Neural crest cell (in vitro differentiated cells): Measurements from ENCODE around the gene TOP3B. TPM values are rescaled to one million over a fixed set of nuclear protein-coding genes. Genes with fewer than 3 reads are reported as not detected.

ENCODE experiments used
- DNase-seq: peaks from one replicate; pipeline ENCODE4 v3.0.0; 2021; ENCODE audit warnings: low read depth, mixed read lengths, low spot score
- H3K27ac Mint-ChIP-seq: one replicate; pipeline ENCODE4 v1.8.0; 2021; ENCODE audit warnings: mild to moderate bottlenecking, mixed read lengths; ENCODE audit not compliant: unreplicated experiment
- H3K27me3 Mint-ChIP-seq: 2 replicates; pipeline ENCODE4 v1.8.0; 2021; ENCODE audit warnings: low read depth, mild to moderate bottlenecking, mixed read lengths
- H3K36me3 Mint-ChIP-seq: 2 replicates; pipeline ENCODE4 v1.8.0; 2021; ENCODE audit warnings: low read depth, mild to moderate bottlenecking, mixed read lengths
- H3K4me1 Mint-ChIP-seq: 2 replicates; pipeline ENCODE4 v1.8.0; 2021; ENCODE audit warnings: mixed read lengths
- H3K4me3 Mint-ChIP-seq: one replicate; pipeline ENCODE4 v1.8.0; 2021; ENCODE audit warnings: mild to moderate bottlenecking, mixed read lengths
- H3K9me3 Mint-ChIP-seq: 2 replicates; pipeline ENCODE4 v1.8.0; 2021; ENCODE audit warnings: mixed read lengths
- CTCF ChIP-seq: fragments of 200-600 bp; sonication (generic); conservative IDR thresholded peaks from 2 replicates; pipeline ENCODE4 v1.5.0; 2021; ENCODE audit warnings: antibody characterized with exemption, mild to moderate bottlenecking
- total RNA-seq: library from RNA; stranded (reverse); gene quantifications from 2 replicates; pipeline ENCODE4 v1.2.1, GENCODE V29; 2021

TOP3B gene
- total RNA-seq, 1 donor from 2014 or later = 77.5 TPM

GRCh38 chr22:21945453-21946261, 36.9 kb downstream of the TOP3B start:
- Mint-ChIP-seq H3K36me3 (no peaks in the 10 kb centered on the region), H3K4me3 (no peak overlapping the region), H3K27me3 (no peaks in the 10 kb centered on the region), H3K4me1 (peaks cover 38% of the 10 kb centered on the region), H3K9me3 (no peaks in the 10 kb centered on the region), H3K27ac (no peak overlapping the region)
- DNase-seq = no peak
- TF ChIP-seq CTCF = no peak

GRCh38 chr22:21944871-21945270, 37.7 kb downstream of the TOP3B start:
- DNase-seq = no peak
- H3K36me3 Mint-ChIP-seq = no peaks in the 10 kb centered on the region
- TF ChIP-seq CTCF = no peak
- H3K27me3 Mint-ChIP-seq = no peaks in the 10 kb centered on the region
- H3K4me3 Mint-ChIP-seq = no peak overlapping the region
- H3K4me1 Mint-ChIP-seq = peaks cover 38% of the 10 kb centered on the region
- peak overlapping the region; percentile 47 for H3K27ac Mint-ChIP-seq
- no peaks in the 10 kb centered on the region for H3K9me3 Mint-ChIP-seq

- H3K9me3 Mint-ChIP-seq = no peaks in the 10 kb centered on the region
- H3K4me3 Mint-ChIP-seq = no peak overlapping the region
- H3K36me3 Mint-ChIP-seq = no peaks in the 10 kb centered on the region
- no peak overlapping the region for H3K27ac Mint-ChIP-seq
- no peak for TF ChIP-seq CTCF
- DNase-seq = no peak
- no peaks in the 10 kb centered on the region for H3K27me3 Mint-ChIP-seq
- peaks cover 44% of the 10 kb centered on the region for H3K4me1 Mint-ChIP-seq
Measured at GRCh38 chr22:21943571-21944448, 38.8 kb downstream of the TOP3B start.

GRCh38 chr22:21942407-21943343, 39.9 kb downstream of the TOP3B start:
- Mint-ChIP-seq H3K4me1 (peaks cover 42% of the 10 kb centered on the region), H3K4me3 (no peak overlapping the region), H3K9me3 (no peaks in the 10 kb centered on the region), H3K27ac (no peak overlapping the region), H3K27me3 (no peaks in the 10 kb centered on the region), H3K36me3 (peaks cover 2% of the 10 kb centered on the region)
- no peak for TF ChIP-seq CTCF
- no peak for DNase-seq

GRCh38 chr22:21941921-21942320, 40.7 kb downstream of the TOP3B start:
- H3K27me3 Mint-ChIP-seq = no peaks in the 10 kb centered on the region
- H3K4me3 Mint-ChIP-seq = no peak overlapping the region
- TF ChIP-seq CTCF = no peak
- H3K9me3 Mint-ChIP-seq = no peaks in the 10 kb centered on the region
- no peak overlapping the region for H3K27ac Mint-ChIP-seq
- H3K4me1 Mint-ChIP-seq = peaks cover 39% of the 10 kb centered on the region
- no peak for DNase-seq
- peaks cover 3% of the 10 kb centered on the region for H3K36me3 Mint-ChIP-seq
